Measurements from ENCODE around the gene LST1.

Gene LST1

GRCh38 chr6:31541658-31542521 is 44.2 kb upstream of the LST1 start, which contains the start of gene DDX39B:
DDX39B (minus strand) TSS chr6:31542003; CDS start chr6:31540532, 1,471 bp downstream.
- peak within 1 kb of the TSS; percentile 81 for H2BK5ac ChIP-seq (ENCODE audit: low read depth, low read length, poor library complexity)
- peak within 1 kb of the TSS; percentile 87 for H3K27ac ChIP-seq (ENCODE audit: low read depth, low read length)
- peak within 1 kb of the TSS; percentile 29 for H3K14ac ChIP-seq (ENCODE audit: low read length)
- WGBS (ENCODE audit: extremely low coverage, insufficient coverage, insufficient read length), result no CpG with 5 or more reads among the region's 43 CpGs
- H3K4ac ChIP-seq (ENCODE audit: low read depth, low read length), result peak within 1 kb of the TSS; percentile 90
- H3K79me2 ChIP-seq (ENCODE audit: control insufficient read depth, insufficient read depth, low read length, poor library complexity), result peaks cover 20% of the 10 kb centered on the region
- H3K36me3 ChIP-seq (ENCODE audit: control insufficient read depth in 1 of 2, insufficient read depth in 2 of 2, low read length in 2 of 2), result peaks cover 20 to 32% of the 10 kb centered on the region in 2 experiments
- H3K9ac ChIP-seq (ENCODE audit: low read length), result peak within 1 kb of the TSS; percentile 95
- no peak within 1 kb of the TSS for H2BK12ac ChIP-seq (ENCODE audit: low read length)
- H3K9me3 ChIP-seq (ENCODE audit: insufficient read depth, low read depth, low read length), result no peaks in the 10 kb centered on the region
- H3K18ac ChIP-seq (ENCODE audit: low read length), result peak within 1 kb of the TSS; percentile 54
- H4K91ac ChIP-seq (ENCODE audit: low read depth, low read length), result peak within 1 kb of the TSS; percentile 92
- H3K4me1 ChIP-seq (ENCODE audit: control insufficient read depth in 1 of 2, insufficient read depth in 2 of 2, low read length in 2 of 2), result peaks cover 6% of the 10 kb centered on the region in 2 experiments
- H3K23ac ChIP-seq (ENCODE audit: low read length), result no peak within 1 kb of the TSS
- peak within 1 kb of the TSS; percentile 83 for H3K4me2 ChIP-seq (ENCODE audit: low read length)
- H2AK5ac ChIP-seq (ENCODE audit: low read length), result peak within 1 kb of the TSS; percentile 14
- H3K4me3 ChIP-seq (ENCODE audit: low read depth, low read length), result peak within 1 kb of the TSS; percentile 82
- H3K79me1 ChIP-seq (ENCODE audit: low read length), result peaks cover 10% of the 10 kb centered on the region
- peak within 1 kb of the TSS; percentile 8 for H2BK120ac ChIP-seq (ENCODE audit: insufficient read depth, low read length, poor library complexity)
- no peaks in the 10 kb centered on the region for H3K27me3 ChIP-seq (ENCODE audit: insufficient read depth, low read length)
- H4K8ac ChIP-seq (ENCODE audit: low read depth, low read length), result peak within 1 kb of the TSS; percentile 67
- H4K12ac ChIP-seq (ENCODE audit: low read depth, low read length), result peak within 1 kb of the TSS; percentile 32
- peak within 1 kb of the TSS; percentile 27 for H2AFZ ChIP-seq (ENCODE audit: insufficient read depth, low read length, poor library complexity)
- DNase-seq, result peak; percentile 94 to 98

- H3K9me3 ChIP-seq (ENCODE audit: insufficient read depth, low read depth, low read length), result no peaks in the 10 kb centered on the region
- H2BK12ac ChIP-seq (ENCODE audit: low read length), result no peak overlapping the region
- peaks cover 20% of the 10 kb centered on the region for H3K79me2 ChIP-seq (ENCODE audit: control insufficient read depth, insufficient read depth, low read length, poor library complexity)
- H2BK120ac ChIP-seq (ENCODE audit: insufficient read depth, low read length, poor library complexity), result no peak overlapping the region
- H3K4me2 ChIP-seq (ENCODE audit: low read length), result no peak overlapping the region
- H2AFZ ChIP-seq (ENCODE audit: insufficient read depth, low read length, poor library complexity), result no peak overlapping the region
- H3K4me1 ChIP-seq (ENCODE audit: control insufficient read depth in 1 of 2, insufficient read depth in 2 of 2, low read length in 2 of 2), result peaks cover 10 to 11% of the 10 kb centered on the region in 2 experiments
- no peak overlapping the region for H3K4me3 ChIP-seq (ENCODE audit: low read depth, low read length)
- no peak overlapping the region for H3K4ac ChIP-seq (ENCODE audit: low read depth, low read length)
- peaks cover 12 to 17% of the 10 kb centered on the region in 2 experiments for H3K36me3 ChIP-seq (ENCODE audit: control insufficient read depth in 1 of 2, insufficient read depth in 2 of 2, low read length in 2 of 2)
- no peak overlapping the region for H4K8ac ChIP-seq (ENCODE audit: low read depth, low read length)
- H4K91ac ChIP-seq (ENCODE audit: low read depth, low read length), result no peak overlapping the region
- no peak for DNase-seq
- no peak overlapping the region for H3K23ac ChIP-seq (ENCODE audit: low read length)
- no peak overlapping the region for H3K14ac ChIP-seq (ENCODE audit: low read length)
- no CpG with 5 or more reads among the region's 6 CpGs for WGBS (ENCODE audit: extremely low coverage, insufficient coverage, insufficient read length)
- H2BK5ac ChIP-seq (ENCODE audit: low read depth, low read length, poor library complexity), result no peak overlapping the region
- no peaks in the 10 kb centered on the region for H3K27me3 ChIP-seq (ENCODE audit: insufficient read depth, low read length)
- no peak overlapping the region for H3K27ac ChIP-seq (ENCODE audit: low read depth, low read length)
- peaks cover 12% of the 10 kb centered on the region for H3K79me1 ChIP-seq (ENCODE audit: low read length)
- H3K9ac ChIP-seq (ENCODE audit: low read length), result no peak overlapping the region
- no peak overlapping the region for H4K12ac ChIP-seq (ENCODE audit: low read depth, low read length)
- no peak overlapping the region for H2AK5ac ChIP-seq (ENCODE audit: low read length)
- H3K18ac ChIP-seq (ENCODE audit: low read length), result no peak overlapping the region
These were observed 42.4 kb upstream of the LST1 start for GRCh38 chr6:31543639-31544038.

DNA sequence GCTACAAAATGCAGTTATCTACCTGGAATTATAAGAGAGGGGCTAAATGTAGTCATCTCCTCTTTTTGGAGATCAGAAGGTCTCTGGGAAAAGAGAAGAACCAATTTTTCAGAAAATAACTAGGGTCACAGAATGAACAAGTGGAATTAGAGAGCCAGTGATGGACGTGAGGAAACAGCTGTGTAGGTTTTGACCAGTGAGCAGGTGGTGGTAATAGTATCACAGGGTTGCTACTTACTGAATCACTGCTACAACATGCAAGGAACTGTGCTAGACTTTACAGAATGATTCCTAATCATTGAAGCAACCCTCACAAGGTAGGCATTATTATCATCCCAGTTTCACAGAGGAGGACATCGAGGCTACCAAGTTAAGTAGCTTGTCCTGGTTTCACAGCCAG is 41.4 kb upstream of the LST1 start:
- H2BK12ac ChIP-seq (ENCODE audit: low read length), result no peak overlapping the region
- no peaks in the 10 kb centered on the region for H3K9me3 ChIP-seq (ENCODE audit: insufficient read depth, low read depth, low read length)
- no peak overlapping the region for H4K12ac ChIP-seq (ENCODE audit: low read depth, low read length)
- H3K27me3 ChIP-seq (ENCODE audit: insufficient read depth, low read length), result no peaks in the 10 kb centered on the region
- H3K23ac ChIP-seq (ENCODE audit: low read length), result no peak overlapping the region
- H3K4ac ChIP-seq (ENCODE audit: low read depth, low read length), result no peak overlapping the region
- H3K4me1 ChIP-seq (ENCODE audit: control insufficient read depth in 1 of 2, insufficient read depth in 2 of 2, low read length in 2 of 2), result peaks cover 10 to 11% of the 10 kb centered on the region in 2 experiments
- H3K4me3 ChIP-seq (ENCODE audit: low read depth, low read length), result no peak overlapping the region
- H4K8ac ChIP-seq (ENCODE audit: low read depth, low read length), result no peak overlapping the region
- H3K27ac ChIP-seq (ENCODE audit: low read depth, low read length), result no peak overlapping the region
- H2AFZ ChIP-seq (ENCODE audit: insufficient read depth, low read length, poor library complexity), result no peak overlapping the region
- H2BK5ac ChIP-seq (ENCODE audit: low read depth, low read length, poor library complexity), result no peak overlapping the region
- H3K18ac ChIP-seq (ENCODE audit: low read length), result no peak overlapping the region
- H2AK5ac ChIP-seq (ENCODE audit: low read length), result no peak overlapping the region
- H3K36me3 ChIP-seq (ENCODE audit: control insufficient read depth in 1 of 2, insufficient read depth in 2 of 2, low read length in 2 of 2), result peaks cover 9 to 10% of the 10 kb centered on the region in 2 experiments
- no CpG with 5 or more reads among the region's 2 CpGs for WGBS (ENCODE audit: extremely low coverage, insufficient coverage, insufficient read length)
- peaks cover 17% of the 10 kb centered on the region for H3K79me2 ChIP-seq (ENCODE audit: control insufficient read depth, insufficient read depth, low read length, poor library complexity)
- H3K4me2 ChIP-seq (ENCODE audit: low read length), result no peak overlapping the region
- peaks cover 12% of the 10 kb centered on the region for H3K79me1 ChIP-seq (ENCODE audit: low read length)
- H3K9ac ChIP-seq (ENCODE audit: low read length), result no peak overlapping the region
- no peak overlapping the region for H4K91ac ChIP-seq (ENCODE audit: low read depth, low read length)
- no peak overlapping the region for H2BK120ac ChIP-seq (ENCODE audit: insufficient read depth, low read length, poor library complexity)
- no peak overlapping the region for H3K14ac ChIP-seq (ENCODE audit: low read length)
- DNase-seq, result no peak

- H3K4me2 ChIP-seq (ENCODE audit: low read length), result no peak overlapping the region
- no peak overlapping the region for H2AFZ ChIP-seq (ENCODE audit: insufficient read depth, low read length, poor library complexity)
- DNase-seq, result no peak
- H4K12ac ChIP-seq (ENCODE audit: low read depth, low read length), result no peak overlapping the region
- H3K14ac ChIP-seq (ENCODE audit: low read length), result no peak overlapping the region
- H3K27ac ChIP-seq (ENCODE audit: low read depth, low read length), result no peak overlapping the region
- no peak overlapping the region for H3K18ac ChIP-seq (ENCODE audit: low read length)
- H3K9ac ChIP-seq (ENCODE audit: low read length), result peak overlapping the region; percentile 23
- H2BK120ac ChIP-seq (ENCODE audit: insufficient read depth, low read length, poor library complexity), result no peak overlapping the region
- no peak overlapping the region for H3K4me3 ChIP-seq (ENCODE audit: low read depth, low read length)
- peaks cover 12% of the 10 kb centered on the region for H3K79me2 ChIP-seq (ENCODE audit: control insufficient read depth, insufficient read depth, low read length, poor library complexity)
- no peak overlapping the region for H3K23ac ChIP-seq (ENCODE audit: low read length)
- no peaks in the 10 kb centered on the region for H3K27me3 ChIP-seq (ENCODE audit: insufficient read depth, low read length)
- no peak overlapping the region for H3K4ac ChIP-seq (ENCODE audit: low read depth, low read length)
- no peak overlapping the region for H2BK5ac ChIP-seq (ENCODE audit: low read depth, low read length, poor library complexity)
- WGBS (ENCODE audit: extremely low coverage, insufficient coverage, insufficient read length), result no CpG with 5 or more reads among the region's 7 CpGs
- H2AK5ac ChIP-seq (ENCODE audit: low read length), result no peak overlapping the region
- H3K79me1 ChIP-seq (ENCODE audit: low read length), result peaks cover 12% of the 10 kb centered on the region
- no peak overlapping the region for H4K8ac ChIP-seq (ENCODE audit: low read depth, low read length)
- peaks cover 4 to 6% of the 10 kb centered on the region in 2 experiments for H3K36me3 ChIP-seq (ENCODE audit: control insufficient read depth in 1 of 2, insufficient read depth in 2 of 2, low read length in 2 of 2)
- H2BK12ac ChIP-seq (ENCODE audit: low read length), result no peak overlapping the region
- no peaks in the 10 kb centered on the region for H3K9me3 ChIP-seq (ENCODE audit: insufficient read depth, low read depth, low read length)
- peaks cover 5 to 6% of the 10 kb centered on the region in 2 experiments for H3K4me1 ChIP-seq (ENCODE audit: control insufficient read depth in 1 of 2, insufficient read depth in 2 of 2, low read length in 2 of 2)
- no peak overlapping the region for H4K91ac ChIP-seq (ENCODE audit: low read depth, low read length)
These were observed 40.8 kb upstream of the LST1 start for GRCh38 chr6:31545291-31545690.
